ENCODE data around the gene KCTD5.
A peak's percentile ranks its signal among the peaks of the same experiment; 100 is the strongest.
"Not testable (repeated sequence)": the region's sequence is repeated elsewhere in the genome, so short reads cannot be mapped to it uniquely, and the experiment has no call there.

The KCTD5 gene

DNA sequence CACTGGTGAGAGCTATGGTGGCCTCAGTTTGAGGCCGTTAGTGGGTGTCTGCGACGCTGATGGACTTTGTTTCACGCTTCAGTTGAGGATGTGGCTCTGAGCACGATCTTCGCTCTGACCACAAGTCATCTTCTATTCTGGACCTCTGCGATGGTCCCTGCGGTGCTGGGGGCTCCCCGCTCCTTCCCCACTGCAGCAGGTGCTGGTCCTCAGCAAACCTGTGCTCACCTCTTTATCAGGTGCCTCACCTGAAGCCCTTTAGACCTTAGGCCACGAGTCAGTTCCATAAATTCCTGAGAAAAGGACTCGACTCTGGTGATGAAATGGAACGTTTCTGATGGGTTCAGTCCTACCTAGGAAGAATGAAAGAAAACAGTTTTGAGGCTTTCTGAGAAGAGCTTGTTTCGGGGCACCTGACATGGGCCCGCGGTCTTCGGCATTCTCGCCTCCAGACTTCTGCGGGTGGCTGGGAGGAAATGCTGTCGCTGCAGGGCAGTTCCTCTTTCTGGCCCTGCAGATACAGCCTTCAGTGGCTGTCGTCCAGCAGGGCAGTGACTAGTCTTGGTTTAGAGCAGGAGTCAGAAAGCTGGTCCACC is 4.7 kb downstream of the KCTD5 start:
- DNase-seq (ENCODE audit: insufficient read length) (peak; percentile 90), FAIRE-seq (peak; percentile 79)
- TF ChIP-seq POLR2A (IDR thresholded peaks at IDR 0.05; ENCODE audit: low read depth, low read length) (no peak), POLR2AphosphoS5 (IDR thresholded peaks at IDR 0.05; ENCODE audit: low read depth, low read length) (no peak), TAF1 (IDR thresholded peaks at IDR 0.05; ENCODE audit: borderline replicate concordance, low read depth, low read length) (no peak)

DNA sequence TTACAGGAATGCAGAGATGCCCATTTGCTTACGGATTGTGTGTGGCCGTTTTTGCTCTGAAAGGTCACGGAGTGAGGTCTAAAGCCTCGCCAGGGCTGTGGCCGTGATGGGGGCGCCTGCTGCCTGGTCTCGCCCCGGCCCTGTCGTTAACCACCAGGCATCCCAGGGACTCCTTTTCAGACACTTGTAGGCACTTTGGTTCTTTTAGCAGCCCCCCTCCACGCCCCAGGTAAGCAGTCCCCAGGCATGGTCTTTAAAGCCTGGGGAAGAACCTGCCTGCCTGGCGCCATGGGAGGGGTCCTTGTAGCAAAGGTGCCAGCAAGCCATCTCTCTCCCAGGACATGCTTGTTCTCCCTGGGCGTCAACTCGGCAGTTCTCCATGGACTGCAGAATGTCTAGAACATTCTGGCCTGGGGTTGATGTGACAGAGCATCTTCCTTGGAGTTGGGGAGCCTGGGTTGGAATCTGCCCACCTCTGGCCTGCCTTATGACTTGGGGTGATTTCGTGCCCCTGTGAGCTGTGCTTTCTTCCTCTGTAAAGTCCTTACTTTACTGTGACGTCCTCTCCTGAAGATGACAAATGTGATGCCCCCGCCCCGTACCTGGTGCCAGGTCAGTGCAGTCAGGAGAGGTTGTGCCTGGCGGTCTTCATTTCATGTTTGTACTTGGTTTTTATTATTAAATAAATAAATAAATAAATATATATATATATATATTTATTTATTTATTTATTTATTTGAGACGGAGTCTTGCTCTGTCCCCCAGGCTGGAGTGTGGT is 5.4 kb downstream of the KCTD5 start:
- FAIRE-seq (no peak), DNase-seq (ENCODE audit: insufficient read length) (no peak)
- TF ChIP-seq TAF1 (IDR thresholded peaks at IDR 0.05; ENCODE audit: borderline replicate concordance, low read depth, low read length): no peak
- no peak for TF ChIP-seq POLR2A (IDR thresholded peaks at IDR 0.05; ENCODE audit: low read depth, low read length)
- no peak for TF ChIP-seq POLR2AphosphoS5 (IDR thresholded peaks at IDR 0.05; ENCODE audit: low read depth, low read length)

DNA sequence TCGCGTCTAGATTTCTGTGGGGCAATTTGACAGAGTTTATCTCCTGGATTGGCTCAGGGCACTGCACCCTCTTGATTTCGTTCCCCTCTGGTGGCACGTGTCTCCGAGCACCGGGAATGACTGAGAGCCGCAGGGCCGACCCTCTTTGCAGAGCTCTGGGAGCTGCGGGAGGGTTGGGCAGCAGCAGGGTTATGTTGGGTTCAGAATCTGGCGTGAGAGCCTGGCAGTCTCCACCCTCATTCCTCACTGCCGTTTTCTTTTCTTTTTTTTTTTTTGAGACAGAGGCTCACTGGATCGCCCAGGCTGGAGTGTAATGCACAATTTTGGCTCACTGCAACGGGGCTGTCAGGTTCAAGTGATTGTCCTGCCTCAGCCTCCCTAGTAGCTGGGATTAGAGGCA is 7.1 kb downstream of the KCTD5 start:
- DNase-seq (ENCODE audit: insufficient read length): not testable (repeated sequence)

DNA sequence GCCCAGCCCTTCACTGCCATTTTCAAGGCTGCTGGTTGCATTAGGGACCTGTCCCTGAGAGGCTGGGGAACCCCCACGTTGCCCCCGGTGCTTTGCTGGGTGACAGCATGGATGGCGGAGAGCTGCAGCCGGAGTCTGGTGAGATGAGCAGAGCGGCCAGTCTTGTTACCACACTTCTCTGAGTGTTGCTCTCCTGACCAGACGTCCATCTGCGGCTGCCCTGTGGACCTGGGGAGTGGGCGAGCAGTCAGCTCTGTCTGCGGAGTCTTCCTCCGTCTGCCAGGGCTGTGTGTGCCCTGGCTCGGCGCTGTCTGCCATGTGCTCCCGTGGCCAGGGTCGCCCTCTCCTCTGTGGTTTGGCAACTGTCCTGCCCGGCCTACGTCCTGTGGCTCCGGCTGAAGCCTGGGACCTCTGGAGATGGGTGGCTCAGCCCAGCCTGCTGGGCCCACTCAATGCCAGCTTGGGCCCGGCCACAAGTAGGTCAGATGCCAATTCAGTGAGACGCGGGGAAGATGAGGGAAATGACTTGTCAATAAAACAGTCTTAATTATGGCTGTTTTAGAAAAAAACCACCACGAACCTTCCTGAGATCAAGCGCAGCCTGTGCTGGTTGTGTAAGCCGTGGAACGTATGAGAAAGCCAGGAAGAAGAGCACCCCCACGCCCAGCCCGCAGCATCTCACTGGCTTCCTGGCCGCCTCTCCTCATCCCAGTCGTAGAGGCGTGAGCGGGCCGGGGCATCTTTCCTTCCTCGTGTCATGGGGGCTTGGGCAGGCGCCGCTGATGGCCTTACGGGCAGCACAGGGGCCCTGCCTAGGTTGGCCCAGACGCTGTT is 7.9 kb downstream of the KCTD5 start:
- FAIRE-seq (no peak), DNase-seq (ENCODE audit: insufficient read length) (peak; percentile 5)
- TF ChIP-seq POLR2A (IDR thresholded peaks at IDR 0.05; ENCODE audit: low read depth, low read length) (no peak), TAF1 (IDR thresholded peaks at IDR 0.05; ENCODE audit: borderline replicate concordance, low read depth, low read length) (no peak), POLR2AphosphoS5 (IDR thresholded peaks at IDR 0.05; ENCODE audit: low read depth, low read length) (no peak)

More for the DNA sequence above, 7.1 kb downstream of the KCTD5 start:
- not testable (repeated sequence) for FAIRE-seq

DNA sequence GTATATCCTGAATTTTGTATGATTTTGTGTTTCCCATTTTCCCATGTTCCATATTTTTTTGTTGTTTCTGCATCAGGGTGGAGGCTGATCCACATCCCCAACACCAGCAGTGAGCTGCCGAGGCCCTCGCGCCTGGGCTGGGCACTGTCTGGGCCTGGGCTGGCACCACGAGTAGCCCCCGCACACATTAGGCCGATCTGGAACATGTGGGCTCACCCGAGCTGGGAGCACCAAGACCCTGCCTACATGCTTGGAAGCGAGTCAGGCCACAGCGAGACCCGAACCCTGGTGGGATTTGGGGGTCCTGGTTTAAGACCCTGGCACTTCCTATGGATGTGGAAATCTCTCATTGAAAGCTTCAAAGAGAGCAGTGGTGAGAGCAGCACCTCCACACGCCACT is 8.5 kb downstream of the KCTD5 start:
- FAIRE-seq (no peak), DNase-seq (ENCODE audit: insufficient read length) (no peak)
- TF ChIP-seq TAF1 (IDR thresholded peaks at IDR 0.05; ENCODE audit: borderline replicate concordance, low read depth, low read length) (no peak), POLR2A (IDR thresholded peaks at IDR 0.05; ENCODE audit: low read depth, low read length) (no peak), POLR2AphosphoS5 (IDR thresholded peaks at IDR 0.05; ENCODE audit: low read depth, low read length) (no peak)

DNA sequence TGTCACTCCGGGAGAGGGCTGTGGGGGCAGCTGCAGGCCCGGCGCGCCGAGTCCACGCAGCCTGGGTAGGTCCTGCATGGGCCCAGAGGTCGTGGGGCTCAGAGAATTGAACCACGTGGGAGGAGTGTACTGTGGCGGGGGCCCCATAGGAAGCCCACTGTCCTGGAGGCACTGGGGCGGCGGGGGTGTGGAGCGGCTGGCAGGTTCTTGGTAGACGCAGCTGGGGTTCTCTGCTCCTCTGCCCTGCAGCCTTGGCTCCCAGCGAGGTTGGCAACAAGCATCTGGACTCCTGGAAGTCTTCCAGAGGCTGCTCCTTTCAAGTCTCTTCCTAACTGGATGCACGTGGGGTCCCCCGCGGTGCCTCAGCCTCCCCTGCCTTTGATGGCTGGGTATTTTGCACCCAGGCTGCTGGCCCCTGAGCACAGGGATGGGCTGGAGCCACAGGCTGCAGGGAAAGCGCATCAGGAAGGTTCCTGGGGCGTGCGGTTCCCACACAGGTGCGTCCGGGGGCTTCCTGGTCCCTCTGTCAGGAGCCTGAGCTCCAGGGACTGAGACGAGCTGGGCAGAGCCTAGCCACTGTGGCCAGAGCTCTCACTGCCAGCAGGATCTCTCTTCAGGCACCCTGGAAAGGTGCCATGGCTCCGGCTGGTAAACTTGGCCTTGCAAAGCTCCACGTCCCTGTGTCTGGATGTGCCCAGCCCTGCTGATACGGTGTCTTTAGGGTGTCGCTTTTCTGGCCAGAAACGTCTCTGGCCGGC is 9.3 kb downstream of the KCTD5 start:
- DNase-seq (ENCODE audit: insufficient read length) (peak; percentile 1), FAIRE-seq (no peak)
- no peak for TF ChIP-seq POLR2A (IDR thresholded peaks at IDR 0.05; ENCODE audit: low read depth, low read length)

DNA sequence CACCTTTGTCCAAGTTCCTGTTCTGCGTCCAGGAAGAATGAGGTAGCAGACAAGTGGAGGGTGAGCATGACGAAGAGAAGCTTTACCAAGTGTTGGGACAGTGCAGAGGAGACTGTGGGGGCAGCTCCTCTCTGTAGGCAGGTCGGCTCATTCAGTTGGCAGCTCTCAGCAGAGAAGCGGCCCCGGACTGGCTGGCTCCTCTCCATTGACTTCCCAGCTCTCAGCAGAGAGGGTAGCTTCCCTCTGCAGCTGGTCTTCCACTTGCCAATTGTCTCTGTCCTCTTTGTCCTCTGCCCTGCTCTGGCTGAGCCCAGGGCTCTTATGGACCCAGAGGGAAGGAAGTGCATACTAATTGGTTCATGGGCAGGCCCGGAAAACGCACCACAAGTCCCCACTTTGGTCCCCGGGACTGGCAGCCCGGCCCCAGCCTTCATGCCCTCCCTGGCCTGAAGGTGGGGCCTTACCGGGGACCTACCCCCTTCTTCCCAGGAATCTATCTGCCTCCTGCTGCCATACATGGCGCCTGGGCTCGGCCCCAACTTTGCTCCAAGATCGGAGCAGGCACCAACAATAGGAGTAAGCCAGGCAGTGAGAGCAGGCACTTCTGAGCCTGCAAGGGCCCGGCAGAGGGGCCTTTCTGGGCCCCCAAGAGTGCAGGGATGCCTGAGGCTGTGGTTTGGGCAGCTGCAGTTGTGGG is 10.1 kb downstream of the KCTD5 start:
- DNase-seq (ENCODE audit: insufficient read length): no peak
- FAIRE-seq: no peak
- TF ChIP-seq POLR2AphosphoS5 (IDR thresholded peaks at IDR 0.05; ENCODE audit: low read depth, low read length): no peak
- no peak for TF ChIP-seq TAF1 (IDR thresholded peaks at IDR 0.05; ENCODE audit: borderline replicate concordance, low read depth, low read length)

DNA sequence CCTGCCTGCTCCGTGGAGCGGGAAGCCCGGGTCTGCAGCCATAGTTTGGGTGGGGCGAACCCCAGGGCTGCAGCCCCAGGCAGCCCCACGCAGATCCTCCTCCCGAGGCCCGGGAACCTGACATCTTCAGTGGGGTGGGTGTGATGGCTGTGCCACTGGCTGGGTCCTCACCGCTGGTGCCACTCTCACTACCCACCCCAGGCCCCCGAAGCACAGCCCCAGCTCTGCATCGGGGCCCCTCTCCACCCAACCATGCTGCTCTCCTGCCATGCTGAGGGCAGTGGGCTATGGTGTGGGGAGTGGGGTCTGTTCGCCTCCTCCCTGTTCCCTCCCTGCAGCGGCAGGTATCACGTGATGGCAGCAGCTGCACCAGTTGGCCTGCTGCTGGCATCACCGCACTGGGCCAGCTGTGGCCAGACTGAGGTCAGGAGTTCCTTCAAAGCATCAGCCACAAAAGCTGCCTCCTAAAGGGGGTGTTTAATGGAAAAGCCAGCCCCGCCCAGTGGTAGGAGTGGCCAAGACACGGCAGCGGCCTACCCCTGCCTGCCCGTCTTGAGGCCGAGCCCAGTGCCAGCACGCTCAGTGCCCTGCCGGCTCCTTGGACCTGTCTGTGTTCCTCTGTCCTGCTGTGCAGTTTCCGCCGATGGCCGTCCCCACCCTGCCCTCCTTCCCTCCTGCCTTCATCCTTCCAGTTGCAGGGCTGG is 10.8 kb downstream of the KCTD5 start:
- DNase-seq (ENCODE audit: insufficient read length) (no peak), FAIRE-seq (no peak)
- TF ChIP-seq POLR2AphosphoS5 (IDR thresholded peaks at IDR 0.05; ENCODE audit: low read depth, low read length) (peak; percentile 26; the same call in 1 of the 2 replicates), POLR2A (IDR thresholded peaks at IDR 0.05; ENCODE audit: low read depth, low read length) (no peak)

DNA sequence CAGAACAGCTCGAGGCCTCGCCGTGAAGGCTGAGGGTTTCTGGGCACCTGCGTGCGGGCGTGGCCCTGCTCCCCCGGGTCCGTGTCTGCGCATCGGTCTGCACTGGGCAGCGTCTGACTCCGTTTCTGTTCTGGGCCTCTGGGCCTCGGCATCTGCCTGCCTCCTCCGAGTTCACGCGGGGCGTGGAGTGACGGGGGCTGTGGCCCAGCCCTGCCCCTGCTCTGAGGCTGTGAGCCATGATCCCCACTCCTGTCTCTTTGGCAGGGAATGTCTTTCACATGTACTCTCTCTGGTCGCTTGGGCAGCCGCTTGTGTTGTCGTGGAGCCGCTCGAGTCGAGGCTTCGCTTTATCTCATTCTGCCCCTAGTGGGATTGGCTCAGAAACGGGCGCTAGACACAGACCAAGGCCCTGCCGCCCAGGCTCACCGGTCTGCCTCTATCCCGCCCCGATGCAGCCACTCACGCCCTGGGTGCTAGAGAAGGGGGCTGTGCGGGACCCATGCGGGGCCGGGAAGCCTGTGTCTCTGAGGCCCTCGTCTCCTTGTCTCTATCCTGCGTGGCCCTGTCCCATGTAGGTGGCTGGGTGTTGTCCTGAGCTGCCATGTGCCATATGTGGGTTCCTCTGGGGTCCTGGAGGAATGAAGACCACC is 14.4 kb downstream of the KCTD5 start:
- not testable (repeated sequence) for DNase-seq (ENCODE audit: insufficient read length); FAIRE-seq

DNA sequence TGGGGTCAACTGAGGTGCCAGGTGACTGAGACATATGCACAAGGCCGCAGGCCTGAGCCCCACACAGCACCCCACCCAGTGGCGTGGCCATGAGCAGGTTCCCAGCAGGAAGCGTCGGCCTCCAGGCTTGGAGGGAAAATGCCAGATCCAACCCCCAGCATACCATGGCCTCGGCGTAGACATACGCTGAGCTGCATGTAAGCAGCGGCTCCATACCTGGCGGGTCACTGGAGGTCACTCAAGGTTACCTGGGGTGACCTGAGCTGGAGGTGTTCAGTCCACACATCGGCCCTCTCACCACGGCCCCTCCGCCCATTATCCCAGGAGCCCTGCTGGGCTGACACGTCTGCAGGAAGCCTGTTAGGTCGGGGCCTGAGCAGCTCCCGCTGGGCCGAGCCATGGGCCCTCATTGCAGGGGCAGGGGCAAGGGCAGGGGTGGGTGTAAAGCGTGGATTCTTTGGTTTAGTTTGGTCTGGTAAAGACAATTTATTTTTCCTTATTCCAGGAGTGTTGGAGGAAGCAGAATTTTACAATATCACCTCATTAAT is 15.2 kb downstream of the KCTD5 start:
- DNase-seq (ENCODE audit: insufficient read length): no peak
- TF ChIP-seq POLR2AphosphoS5 (IDR thresholded peaks at IDR 0.05; ENCODE audit: low read depth, low read length): no peak
- TF ChIP-seq TAF1 (IDR thresholded peaks at IDR 0.05; ENCODE audit: borderline replicate concordance, low read depth, low read length): no peak
- FAIRE-seq: no peak

All from GM12892 (cell line).